GM21447 (cell line): ENCODE data around the gene FMNL2.

Source experiments
- ATAC-seq: cut with Tn5 transposase; IDR thresholded peaks from one replicate; pipeline ENCODE4 v1.9.1; 2021; ENCODE audit not compliant: unreplicated experiment

The FMNL2 gene

DNA sequence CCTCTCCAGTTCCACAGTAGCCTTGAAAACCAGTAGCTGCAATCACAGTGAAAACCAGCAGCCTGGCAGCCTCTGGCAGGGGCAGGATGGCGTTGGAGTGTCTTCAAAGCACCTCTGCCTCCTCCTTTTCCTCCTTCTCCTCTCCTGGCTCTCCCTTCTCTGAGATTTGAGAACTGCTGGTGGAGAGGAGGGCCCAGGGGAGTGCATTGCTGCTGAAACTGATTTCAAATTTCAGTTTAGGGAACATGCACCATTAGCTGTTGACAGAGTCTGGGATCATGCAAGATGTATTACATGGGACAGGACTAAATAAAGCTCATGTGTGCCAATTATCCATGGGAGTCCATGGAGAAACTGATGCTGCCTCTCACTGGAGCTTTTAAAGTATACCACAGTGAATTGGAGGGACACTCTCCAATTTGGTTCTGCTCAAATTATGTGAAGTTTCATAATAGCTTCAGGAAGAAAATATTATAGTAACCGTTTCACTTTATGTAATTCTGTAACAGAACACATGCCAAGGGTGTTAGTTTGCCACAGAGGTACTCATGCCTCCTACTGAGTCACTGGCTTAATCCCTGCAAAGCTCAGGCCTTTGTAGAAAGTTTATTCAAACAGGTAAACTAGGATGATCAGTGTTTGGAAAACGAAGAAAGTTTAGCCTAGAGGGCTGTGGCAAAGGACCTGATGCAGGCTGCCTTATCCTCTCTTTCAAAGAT is 236.2 kb downstream of the FMNL2 start:
- ATAC-seq = no peak

DNA sequence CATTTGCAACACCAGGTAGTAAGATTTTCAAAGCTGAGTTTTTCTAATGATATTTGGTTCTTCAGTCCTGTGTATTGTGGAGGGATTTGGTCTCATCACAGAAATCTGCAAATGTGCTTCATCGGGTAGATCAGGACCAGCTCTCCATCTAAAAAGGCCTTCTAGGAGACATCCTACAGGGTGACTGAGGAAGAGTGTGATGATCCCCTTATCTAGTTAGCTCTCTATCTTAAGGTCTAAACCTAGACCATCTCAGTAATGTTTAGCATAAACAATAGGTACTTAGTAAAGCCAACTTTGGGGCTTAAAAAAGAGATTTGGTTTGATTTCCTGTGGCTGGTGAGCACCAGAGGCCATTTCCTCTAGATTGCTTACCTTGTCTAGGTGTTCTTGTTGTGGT is 237.1 kb downstream of the FMNL2 start:
- ATAC-seq = no peak

DNA sequence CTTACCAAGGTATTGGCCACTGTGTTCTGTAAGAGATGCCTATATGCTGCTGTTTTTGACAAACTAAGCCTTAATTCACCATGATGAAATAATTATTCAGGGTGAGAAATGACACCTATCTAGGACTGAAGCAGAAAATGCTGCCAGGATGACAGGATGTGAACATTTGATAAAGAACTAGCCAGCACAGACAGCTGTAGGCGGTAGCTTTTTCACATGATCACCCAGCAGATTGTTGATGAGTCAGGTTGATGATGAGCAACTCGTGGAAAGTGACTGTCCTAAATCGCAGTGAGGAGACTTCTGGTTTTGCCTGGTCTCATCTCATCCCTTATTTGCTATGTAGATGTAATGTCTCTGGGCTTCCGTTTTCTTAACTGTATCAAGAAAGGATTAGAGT is 238.2 kb downstream of the FMNL2 start:
- peak; percentile 88 for ATAC-seq

DNA sequence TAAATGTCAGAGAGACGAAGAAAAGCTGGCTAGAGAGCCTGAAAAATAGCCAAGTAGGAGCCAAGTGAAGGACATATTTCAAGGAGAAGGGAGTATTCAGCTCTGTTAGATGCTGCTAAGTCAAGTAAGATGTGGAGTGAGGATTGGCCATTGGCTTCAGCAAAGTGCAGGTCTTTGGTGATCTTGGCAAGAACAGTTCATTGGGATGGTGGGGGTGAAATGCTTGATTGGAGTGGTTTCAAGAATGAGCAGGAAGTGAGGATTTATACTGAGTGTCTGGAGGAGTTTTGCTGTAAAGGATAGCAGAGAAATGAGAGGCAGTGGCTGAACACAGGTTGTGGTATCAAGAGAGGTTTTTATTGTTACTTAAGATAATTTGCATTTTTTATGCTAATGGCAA is 242.6 kb downstream of the FMNL2 start:
- no peak for ATAC-seq

DNA sequence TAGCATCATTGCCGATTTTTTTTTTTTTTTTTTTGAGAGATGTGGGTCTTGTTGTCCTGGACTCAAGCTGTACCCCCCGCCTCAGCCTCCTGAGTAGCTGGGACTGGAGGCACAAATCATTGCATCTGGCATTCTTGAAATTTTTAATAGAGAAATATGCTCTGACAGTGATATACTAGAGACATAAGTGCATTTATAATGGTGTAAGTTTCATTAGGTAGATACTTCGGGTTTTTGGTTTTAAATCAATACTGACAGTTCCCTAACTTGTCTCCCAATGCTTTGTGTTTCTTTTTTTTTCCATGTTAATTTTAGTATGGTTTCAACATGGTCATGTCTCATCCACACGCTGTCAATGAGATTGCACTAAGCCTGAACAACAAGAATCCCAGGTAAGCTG is 243.6 kb downstream of the FMNL2 start:
- no peak for ATAC-seq

DNA sequence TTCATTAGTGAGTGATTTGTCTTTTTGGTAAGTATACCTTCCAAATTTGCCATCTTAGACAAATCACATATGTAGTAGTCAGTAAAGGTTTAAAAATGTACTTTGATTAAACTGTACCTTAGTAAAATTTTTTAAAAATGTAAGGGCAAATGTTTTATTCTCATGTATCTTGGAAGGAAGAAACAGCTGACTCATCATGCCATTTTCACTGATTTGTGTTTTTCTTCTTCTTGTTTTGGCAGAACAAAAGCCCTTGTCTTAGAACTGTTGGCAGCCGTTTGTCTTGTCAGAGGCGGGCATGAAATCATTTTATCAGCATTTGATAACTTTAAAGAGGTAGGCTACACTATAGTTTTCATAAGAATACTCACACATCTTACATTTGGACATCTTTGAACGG is 245.7 kb downstream of the FMNL2 start:
- ATAC-seq = no peak

DNA sequence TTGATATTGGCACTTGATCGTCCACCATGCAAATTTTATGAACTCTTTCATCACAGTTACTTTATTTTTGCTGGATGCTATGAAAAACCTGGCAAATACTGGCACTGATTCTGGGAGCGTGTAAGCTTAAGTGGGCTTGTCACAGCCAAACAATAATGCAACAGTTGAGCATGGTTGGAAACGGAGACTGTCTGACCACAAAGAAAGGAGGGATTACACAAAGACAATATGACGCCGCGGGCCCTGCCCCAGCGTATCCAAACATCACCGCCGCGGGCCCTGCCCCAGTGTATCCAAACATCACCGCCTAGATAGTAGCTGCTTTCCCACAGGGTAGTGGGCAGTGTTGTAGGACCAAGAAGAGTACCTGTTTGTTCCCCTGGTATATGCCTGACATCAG is 246.4 kb downstream of the FMNL2 start:
- no peak for ATAC-seq

DNA sequence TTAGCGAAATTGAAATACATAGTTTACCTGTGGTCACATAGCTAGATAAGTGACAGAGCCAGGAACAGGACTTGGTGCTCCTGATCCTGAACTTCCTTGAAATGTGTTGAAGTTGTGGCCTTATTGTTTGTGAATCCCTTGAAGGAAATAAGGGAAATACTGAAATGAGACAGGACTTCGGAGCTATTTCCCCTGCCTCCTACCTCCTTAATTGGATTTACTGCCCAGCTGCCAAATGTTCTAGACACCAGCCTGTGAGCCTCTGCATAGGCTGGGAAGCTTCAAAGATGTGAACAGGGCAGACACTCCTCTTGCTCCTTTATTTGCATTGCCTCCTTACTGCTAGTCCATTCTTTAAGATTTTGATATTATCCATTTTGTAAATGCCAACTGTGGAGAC is 247.1 kb downstream of the FMNL2 start:
- ATAC-seq = no peak

DNA sequence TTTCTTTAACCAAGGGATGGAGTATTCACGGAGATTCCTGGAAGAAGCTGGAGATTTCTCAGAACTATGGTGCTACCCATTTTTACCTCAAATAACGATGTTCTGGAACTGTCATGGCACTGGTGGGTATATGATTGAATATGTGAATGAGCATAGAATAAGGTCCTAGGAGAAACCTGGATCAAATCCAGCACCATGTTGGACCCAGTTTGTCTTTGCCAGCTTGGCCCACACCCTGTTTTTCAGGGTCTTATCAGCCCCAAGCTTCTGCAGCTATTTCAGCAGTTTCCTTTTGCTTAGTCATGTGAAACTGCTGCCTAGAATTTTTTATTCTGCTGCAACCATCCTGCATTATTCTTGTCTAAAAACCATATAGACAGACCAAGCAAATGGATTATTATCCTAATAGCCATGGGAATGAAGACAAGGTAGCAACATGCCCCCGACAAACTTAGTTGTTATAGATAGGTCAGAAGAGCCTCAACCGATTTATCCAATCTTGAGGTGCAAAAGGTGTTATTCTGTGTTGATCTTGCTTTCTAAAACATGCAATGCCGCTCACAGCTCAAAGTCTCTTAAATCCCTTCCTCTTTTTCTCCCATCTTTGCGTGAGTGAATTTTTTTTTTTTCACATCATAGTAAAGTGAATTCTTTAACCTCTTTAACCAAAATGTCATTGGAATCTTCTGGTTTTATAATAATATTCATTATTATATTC is 248.7 kb downstream of the FMNL2 start:
- ATAC-seq = no peak

DNA sequence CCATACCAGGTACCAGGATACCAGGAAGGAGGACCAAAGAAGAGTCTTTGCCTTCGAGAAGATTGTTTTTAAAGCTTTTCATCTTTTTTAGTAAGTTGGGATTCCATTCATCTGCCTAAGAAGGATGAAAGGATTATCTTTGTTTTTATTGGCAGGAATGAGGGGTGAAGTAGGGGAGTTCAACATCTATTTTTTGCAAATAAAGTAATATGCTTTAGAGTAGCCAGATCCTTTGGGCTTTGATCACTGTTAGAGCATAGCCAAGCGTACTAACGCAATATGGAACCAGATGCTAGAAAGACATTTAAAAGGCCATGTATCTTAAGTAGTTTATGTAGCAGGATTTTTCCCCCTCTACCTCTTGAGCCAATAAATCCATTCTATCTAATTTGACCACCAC is 249.3 kb downstream of the FMNL2 start:
- ATAC-seq = no peak

DNA sequence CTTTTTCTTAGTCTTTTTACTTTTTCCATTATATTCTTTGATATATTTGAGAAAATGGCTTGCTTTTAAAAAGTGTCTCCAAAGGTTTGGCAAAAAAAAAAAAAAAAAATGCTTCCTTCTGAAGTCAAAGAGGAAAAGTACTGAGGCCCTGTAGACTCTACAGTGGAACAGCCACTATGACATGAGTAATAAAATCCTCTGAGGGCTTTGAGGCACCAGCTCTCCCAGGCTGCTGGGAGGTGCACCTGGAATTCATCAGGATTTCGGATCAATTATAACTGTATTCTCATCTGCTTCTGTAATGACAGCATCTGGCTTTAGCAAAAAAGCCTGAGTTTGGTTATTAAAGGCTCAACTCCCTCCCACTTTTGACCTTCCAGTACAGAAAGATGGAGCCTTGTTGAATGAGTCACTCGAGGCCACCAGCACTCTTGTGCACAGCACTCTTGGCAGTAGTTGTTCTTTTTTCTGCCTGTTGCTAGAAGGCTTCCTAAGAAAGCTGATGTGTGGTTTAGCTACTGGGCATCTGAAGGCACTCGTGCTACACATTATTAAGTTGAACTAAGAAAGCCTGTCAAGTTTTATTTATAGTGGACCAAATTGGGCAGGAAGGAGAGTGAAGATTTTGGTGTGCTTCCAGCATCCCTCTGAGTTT is 251.0 kb downstream of the FMNL2 start:
- no peak for ATAC-seq

DNA sequence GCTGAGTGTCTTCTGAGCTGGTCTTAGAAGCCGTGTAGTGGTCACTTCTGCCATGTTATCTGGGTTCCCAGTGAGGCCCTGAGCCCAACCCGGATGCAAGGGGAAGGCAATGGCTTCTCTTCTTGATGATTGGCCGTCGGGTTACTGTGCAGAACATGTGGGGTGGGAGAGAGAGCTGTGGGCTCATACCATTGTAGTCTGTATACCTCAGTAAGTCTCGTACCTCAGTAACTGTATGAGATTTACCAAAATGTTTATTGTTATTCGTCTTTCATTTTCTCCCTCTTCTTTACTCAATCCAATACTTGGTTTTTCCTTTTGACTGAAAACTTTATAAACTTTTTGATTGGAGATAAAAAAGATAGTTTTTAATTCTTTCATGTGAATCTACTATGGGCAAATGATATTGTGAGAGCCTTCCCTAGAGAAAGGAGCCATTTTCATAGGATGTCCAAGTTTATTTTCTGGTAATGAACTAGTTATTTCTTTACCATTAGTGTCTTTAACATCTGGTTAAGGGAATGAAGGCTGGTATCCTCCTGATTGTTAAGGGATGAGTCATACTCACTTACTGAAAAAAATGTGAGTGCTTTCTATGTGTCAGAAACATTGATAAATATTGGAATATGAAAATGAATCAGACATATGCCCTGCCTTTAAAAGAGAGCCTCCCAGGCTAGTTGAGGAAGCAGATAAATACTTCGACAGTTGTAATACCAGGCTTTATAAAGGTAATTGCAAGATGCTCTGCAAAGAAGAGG is 252.4 kb downstream of the FMNL2 start:
- no peak for ATAC-seq

DNA sequence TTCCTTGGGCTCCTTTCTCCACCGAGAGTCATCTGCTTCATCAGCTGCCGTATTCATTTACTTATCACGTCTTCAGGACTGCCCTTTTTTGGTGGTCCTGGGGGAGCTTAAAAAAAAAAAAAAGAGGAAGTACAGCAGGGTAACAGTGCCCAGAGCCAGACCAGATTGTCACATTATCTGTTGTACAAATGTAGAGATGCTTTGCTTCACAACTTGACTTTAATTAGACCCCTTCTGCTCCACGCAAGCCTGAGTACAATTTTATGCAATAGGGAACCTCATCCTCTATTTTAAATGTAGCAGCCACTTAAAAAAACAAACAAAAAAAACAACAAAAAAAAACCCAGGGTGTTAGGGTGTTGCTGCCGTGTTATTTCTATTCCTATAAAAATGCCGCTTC is 254.0 kb downstream of the FMNL2 start:
- ATAC-seq = no peak

DNA sequence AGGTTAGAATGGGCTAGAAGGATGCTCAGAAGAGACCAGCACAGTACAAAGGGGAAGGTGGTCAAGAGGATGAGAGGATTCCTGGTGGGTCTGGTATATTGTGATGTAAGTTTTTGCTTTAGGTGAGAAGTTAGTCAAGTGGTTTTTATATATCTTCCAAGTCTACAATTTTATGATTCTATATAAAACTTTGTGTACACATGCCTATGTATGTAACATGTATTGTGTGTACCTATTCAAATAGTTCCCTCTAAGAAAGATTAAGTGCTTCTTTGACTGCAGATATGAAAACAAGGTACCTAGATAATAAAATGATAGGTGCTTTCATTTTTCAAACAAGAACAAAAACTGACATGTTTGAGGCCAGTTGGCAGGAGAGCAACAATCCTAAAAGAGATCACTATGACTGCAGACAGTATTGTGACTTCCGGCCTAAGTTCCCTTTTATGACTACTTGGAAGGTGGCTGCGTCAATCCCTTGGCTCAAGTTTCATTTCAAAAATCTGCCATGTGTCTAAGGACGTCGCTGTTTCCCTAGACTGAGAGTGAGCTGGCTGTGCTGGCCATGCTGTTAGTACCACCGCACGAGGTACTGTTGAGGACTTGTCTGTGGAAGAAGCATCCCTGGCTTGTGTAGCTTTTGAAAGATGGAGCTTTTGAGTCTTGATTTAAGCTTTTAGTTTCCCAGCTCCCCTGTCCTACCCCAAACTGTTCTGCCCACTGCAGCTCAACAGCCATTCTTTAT is 259.2 kb downstream of the FMNL2 start:
- ATAC-seq = peak; percentile 88

DNA sequence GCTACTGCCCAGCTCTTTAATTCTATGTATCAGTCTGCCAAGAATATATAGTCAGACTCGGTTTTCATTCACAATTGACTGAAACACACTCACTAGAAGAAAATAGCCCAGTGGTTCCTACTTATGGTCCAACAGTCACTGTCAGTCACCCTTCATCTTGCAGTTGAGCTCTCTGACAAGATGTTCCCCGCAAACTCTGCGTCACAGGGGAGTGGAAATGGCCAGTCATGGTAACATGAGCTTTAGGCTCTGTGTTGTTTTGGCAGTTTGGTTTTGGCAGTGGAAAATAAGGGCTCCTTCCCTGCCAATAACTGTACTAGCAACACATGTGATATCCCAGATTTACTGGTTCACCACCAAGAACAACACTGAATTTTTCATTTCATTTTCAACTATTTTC is 259.8 kb downstream of the FMNL2 start:
- ATAC-seq = no peak

DNA sequence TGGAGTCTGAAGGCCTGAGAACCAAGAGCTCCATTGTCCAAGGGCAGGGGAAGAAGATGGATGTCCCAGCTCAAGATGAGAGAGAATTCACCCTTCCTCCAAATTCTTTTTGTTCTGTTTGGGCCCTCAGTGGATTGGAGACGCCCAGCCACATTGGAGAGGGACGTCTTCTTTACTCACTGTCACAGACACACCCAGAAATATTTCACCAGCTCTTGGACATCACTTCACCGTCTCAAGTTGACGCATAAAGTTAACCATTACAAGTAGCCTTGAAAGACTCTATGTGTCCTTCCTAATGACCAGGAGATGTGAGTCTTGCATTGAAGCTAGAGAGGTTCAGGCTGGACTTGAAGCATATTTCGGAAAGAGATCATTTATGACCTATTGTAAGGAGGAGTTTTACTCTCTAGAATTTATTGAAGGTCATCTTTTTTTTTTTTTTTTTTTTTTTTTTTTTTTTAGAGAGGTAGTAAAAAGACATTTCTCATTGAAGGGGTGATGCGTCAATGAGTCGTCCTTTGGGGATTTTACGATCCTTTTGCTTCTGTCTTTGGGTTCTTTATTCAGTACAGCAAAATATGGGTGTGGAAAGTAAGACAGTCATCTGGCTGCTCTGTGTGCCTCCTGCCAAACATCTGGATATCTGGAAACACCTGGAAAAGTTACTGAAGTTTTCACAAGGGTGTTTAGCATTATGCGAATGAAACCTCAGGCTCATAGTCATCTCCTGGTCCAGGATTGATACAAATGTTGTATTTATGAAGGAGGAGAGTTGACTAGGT is 264.2 kb downstream of the FMNL2 start:
- no peak for ATAC-seq

DNA sequence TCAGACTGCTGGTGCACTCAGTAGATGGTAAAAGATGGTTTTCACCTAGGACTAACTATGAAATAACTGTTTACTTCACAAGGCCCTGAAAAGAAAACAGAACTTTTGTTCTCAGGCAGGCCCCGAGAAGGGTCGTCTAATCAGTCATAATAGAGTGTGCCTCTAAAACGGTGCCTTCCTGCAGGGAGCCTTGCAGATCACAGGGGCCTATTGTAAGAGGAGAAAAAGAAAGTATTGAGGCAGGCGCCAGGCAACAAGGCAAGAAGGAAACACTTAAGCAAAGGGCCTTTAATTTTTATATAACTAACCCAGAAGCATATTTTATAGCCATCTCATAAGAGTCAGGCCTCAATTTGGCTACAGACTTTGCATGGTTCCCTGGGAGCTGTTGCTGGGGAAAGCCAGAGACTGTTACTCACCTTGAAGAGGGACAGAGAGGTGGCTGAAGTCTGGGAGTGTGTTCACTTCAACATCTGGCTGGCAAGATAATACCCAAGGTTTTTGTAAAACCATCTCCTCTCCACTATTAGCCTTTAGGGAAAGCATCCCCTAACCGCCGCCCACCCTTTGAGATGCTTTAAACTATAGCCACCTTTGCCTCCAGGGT is 265.2 kb downstream of the FMNL2 start:
- no peak for ATAC-seq

DNA sequence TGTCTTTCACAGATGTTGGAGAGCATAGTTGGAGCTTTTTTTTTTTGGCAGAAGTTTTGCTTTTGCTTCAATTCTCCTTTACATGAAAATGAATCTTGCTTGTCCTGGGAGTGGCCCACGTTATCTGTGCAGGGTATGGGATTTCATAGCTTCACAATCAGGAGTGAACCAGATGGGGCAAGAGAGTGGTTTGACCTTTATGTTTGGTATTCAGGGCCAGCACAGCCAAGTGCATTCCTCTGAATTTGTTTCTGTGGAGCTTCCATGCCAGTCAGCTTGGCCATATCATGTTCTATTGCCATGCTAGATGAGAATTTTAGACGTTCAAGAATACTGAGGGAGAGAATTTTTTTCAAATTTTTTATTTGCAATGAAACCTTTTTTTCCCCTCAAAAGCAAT is 265.7 kb downstream of the FMNL2 start:
- ATAC-seq = no peak

DNA sequence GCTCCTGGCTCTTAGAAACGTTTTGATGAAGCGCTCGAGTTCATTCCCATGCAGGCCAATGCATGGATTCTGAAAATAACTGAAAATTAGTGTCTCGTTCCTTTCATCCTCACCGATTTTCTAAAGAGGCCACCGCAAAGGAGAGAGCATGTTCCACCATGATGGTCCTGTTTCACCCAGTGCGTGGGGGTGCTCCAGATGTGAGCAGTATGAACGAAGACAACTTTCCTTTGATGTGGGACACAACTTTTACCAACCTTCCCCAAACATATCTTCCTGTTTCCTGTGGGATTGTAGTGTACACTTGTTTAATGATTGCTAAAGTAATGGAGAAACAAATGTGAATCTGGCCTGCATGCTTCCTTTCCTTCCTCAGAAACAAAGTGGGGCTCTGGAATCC is 267.8 kb downstream of the FMNL2 start:
- no peak for ATAC-seq

DNA sequence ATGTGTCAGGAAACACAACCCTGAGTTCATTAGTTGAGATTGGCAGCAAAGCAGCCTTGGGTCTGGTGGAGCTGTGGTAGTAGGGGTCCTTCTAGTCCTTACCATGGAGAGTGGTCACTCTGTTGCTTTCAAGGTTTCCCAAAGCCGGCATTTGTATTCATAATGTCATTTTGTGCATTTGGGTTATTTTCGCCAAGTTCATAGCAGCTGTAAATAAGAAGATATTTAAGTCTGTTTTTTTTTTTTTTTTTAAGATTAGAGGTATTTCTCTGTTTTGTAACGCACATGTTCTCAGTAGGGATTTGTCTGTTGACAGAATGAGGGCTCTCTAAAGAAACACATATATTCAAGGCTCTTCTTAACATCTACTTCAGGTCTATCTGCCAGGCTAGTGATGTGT is 268.2 kb downstream of the FMNL2 start:
- ATAC-seq = no peak
